DMS53 treated with DMSO at 0.1 percent for 48 hours (cell line): ENCODE data around the gene C22orf42.
"Not testable (repeated sequence)": the region's sequence is repeated elsewhere in the genome, so short reads cannot be mapped to it uniquely, and the experiment has no call there.

Experiments used
- DNase-seq: peaks from one replicate; lab custom pipeline; 2025; ENCODE audit not compliant: unreplicated experiment; lab: John Stamatoyannopoulos, UW

The C22orf42 gene

DNA sequence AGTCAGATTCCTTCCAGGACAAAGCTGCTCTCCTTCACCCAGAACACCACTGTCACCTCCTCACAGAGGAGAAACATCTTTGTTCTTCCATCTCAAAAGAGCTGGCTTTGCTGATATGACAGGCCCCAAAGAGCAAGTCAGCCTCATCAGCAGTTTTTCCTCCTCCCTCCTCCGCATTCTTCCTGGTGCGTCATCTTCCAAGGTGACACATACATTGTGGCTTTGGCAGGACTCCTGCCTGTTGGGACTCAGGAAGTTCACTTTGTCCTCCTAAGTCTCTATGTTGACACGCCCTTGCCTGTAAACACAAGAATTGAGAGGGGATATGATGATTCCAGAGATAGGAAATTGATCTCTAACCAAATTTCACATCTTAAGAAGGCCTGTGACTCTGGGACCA, 23.1 kb downstream of the C22orf42 start:
- DNase-seq, result not testable (repeated sequence)

- DNase-seq, result not testable (repeated sequence)
Measured at GRCh38 chr22:32134796-32135195, 24.3 kb downstream of the C22orf42 start.

DNA sequence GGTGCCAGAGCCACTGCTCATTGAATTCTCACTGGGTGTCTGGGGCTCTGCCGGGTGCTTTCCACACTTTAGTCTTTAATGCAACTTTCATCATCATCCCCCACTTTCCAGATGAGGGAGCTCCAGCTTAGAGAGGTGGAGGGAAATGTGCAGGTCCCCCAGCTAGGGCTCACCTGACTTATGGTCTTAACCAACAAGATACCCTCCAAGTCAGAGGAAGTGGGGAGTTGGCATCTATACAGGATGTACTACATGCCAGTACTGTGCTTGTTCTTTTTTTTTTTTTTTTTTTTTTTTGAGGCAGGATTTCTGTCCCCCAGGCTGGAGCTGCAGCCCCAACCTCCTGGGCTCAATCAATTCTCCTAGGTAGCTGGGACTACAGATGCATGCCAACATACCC, 26.3 kb downstream of the C22orf42 start:
- DNase-seq, result no peak

DNA sequence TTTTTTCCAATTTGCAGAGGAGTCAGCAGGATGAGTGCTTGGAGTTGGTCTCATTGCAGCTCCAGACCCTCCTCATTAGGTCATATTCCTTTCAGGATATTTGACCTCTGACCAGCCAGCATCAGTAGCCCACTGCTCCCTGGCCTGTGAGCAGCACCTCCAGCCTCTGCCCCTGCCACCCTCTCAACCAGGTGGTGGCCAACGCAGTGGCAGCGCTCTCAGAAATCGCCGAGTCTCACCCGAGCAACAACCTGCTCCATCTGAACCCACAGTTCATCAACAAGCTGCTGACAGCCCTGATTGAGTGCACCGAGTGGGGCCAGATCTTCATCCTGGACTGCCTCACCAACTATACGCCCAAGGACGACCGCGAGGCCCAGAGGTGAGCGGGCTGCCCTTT, 27.0 kb downstream of the C22orf42 start:
- DNase-seq, result no peak

DNA sequence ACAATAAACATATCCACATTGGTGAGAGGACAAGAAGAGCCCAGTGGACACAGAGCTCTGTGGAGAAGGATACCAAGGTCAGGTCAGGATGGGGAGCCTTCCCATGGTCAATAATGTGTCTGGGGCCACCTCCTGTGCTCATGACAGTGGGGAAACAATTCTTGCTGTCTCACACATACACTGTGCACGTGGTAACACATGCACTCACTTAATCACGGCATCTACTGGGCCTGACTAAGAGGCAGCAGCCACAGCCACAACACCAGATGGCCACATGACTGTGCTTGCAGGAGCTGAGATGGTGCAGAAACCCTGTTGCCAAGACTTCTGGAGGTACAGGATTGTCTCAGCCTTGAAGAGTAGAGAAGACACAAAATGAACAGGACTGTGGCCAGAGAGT, 28.6 kb downstream of the C22orf42 start:
- DNase-seq, result no peak

DNA sequence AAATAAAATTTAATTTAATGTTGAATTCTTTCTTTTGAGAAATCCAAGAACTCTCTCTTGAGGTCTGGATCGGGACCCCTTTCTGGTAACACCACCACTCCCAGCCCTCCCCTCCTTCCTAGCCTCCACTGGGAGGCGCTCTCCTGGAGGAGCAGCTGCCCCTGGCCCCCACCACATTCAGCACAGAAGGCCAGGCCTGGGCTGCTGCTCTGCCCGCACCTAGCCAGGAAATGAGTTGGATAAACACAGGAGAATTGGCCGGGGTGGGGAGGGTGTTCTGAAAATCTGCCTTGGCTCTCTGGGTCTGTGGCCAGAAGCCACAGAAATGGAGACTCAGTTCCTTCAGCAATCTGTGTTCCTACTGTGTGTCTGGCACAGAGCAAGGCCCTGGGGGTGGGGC, 31.2 kb downstream of the C22orf42 start:
- no peak for DNase-seq

- no peak for DNase-seq
Measured at GRCh38 chr22:32123657-32124056, 35.4 kb downstream of the C22orf42 start.

- DNase-seq, result no peak
Measured at GRCh38 chr22:32122899-32123298, 36.2 kb downstream of the C22orf42 start.

DNA sequence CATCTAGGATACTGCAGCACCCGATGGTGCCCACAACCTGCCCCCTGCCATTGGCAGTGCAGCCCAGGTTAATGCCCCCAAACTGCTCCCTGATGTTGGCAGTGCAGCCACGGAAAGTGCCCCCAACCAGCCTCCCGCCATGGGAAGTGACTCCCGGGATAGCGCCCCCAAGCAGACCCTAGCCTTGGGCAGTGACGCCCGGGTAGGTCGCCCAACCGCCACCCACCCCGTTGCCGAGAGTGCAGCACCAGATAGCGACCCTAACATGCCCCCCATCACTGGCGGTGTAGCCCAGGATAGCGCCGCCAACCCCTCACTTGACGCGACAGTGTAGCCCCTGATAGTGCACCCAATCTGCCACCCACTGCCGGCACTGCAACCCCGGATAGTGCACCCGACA, 38.5 kb downstream of the C22orf42 start:
- no peak for DNase-seq

GRCh38 chr22:32119568-32120235, 39.4 kb downstream of the C22orf42 start:
- DNase-seq, result no peak

GRCh38 chr22:32112380-32112779, 46.7 kb downstream of the C22orf42 start:
- DNase-seq, result no peak

GRCh38 chr22:32106930-32107329, 52.2 kb downstream of the C22orf42 start:
- DNase-seq, result no peak

GRCh38 chr22:32103658-32104315, 55.3 kb downstream of the C22orf42 start:
- DNase-seq, result no peak

DNA sequence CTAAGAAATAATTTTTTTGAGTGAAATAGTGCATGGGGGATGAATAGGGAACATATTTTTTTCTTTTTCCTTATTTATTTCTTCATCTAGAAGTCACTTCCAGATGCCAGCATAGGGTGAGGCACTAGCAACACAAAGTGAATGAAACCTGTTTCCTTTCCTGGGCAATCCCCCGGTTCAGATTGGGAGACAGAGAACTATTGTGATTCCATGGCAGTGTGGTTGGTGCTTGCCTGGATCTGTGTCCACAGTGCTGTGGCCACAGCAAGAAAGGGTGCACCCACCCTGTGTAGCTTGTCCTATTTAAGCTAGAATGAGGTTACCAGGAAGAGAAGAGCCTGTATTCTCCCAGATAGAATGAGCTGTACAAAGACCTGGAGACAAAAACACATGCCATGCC, 58.4 kb downstream of the C22orf42 start:
- no peak for DNase-seq
